GM10847 (cell line): ENCODE results near the gene PLXNA4.

ENCODE experiments used
- POLR2A ChIP-seq: IDR thresholded peaks from 2 replicates; pipeline ENCODE4 v1.6.1; 2011; ENCODE audit not compliant: insufficient read length; ENCODE audit errors: extremely low read depth

Gene PLXNA4

GRCh38 chr7:132124575-132124974, 451.7 kb downstream of the PLXNA4 start:
- TF ChIP-seq POLR2A = no peak

- TF ChIP-seq POLR2A = no peak
Measured at GRCh38 chr7:132123773-132124172, 452.5 kb downstream of the PLXNA4 start.

DNA sequence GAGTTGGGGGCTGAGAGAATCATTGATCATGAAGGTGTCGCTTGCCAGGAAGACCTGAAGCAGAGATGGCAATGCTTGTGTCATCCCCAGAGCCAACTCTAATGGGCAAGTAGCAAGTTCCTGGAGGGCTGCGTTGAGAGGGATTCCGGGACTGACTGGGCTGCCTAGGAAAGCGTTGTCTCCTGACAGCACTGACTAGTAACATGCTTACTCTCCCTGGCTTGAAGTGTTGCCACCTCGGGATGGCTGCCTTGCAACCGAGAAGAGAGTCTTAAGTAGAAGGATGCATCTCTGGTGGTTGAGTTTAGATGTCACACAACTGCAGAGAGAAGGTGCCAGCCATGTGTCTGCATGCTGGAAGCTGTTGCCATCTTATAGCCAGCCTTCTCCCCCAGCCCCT, 453.4 kb downstream of the PLXNA4 start:
- TF ChIP-seq POLR2A = no peak

- TF ChIP-seq POLR2A = no peak
Measured at GRCh38 chr7:132121987-132122386, 454.3 kb downstream of the PLXNA4 start.

- no peak for TF ChIP-seq POLR2A
Measured at GRCh38 chr7:132118641-132119040, 457.6 kb downstream of the PLXNA4 start.

GRCh38 chr7:132117636-132118035, 458.6 kb downstream of the PLXNA4 start:
- no peak for TF ChIP-seq POLR2A

DNA sequence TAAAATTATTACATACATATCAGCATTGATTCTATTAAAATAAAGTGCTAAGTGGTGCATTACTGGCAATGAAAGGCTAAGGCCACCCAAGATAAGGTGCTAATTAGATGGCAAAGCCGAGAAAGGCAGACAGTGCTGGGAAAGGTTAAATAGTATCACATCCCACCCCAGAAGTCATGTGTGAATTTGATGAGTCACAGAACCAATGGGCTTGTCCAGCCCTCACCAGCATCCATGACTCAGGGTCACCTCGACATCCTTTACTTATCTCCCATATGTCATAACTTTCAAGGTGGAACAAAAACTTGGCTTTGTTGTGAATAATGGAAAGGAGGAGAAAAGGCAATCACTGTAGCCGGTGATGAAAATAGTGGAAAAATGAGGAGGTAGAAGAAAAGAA, 459.1 kb downstream of the PLXNA4 start:
- no peak for TF ChIP-seq POLR2A

GRCh38 chr7:132116369-132116768, 459.9 kb downstream of the PLXNA4 start:
- no peak for TF ChIP-seq POLR2A

DNA sequence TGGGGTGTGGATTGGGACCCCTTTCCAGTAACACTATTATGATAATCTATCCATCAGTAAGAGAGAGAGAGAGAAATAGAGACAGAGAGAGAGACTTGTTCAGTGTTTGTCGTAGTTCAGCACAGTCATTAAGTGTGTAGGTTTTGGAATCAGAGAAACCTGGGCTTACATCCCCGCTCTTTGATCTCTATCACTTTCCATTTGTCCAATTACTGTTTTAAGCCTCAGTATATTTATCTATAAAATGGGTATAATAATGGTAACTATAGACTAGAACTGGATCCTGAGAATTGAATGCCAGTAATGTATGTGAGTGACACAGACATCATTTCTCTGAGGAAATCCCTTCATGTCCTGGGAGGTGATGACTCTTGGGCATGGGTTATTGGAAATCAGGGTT, 460.5 kb downstream of the PLXNA4 start:
- no peak for TF ChIP-seq POLR2A

DNA sequence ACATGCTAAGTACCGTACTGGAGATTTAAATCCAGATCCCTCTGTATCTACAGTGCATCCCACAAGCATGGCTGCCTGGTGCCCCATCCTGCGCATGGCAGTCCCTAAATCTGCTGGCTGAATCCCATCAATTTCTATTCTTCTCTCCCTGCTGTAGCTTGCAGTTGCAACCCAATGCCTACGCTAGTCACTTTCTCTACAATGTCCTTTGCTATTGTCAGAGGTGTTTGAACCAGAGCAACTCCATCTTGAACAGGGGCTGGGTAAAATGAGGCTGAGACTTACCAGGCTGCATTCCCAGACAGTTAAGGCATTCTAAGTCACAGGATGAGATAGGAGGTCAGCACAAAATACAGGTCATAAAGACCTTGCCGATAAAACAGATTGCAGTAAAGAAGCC, 461.2 kb downstream of the PLXNA4 start:
- TF ChIP-seq POLR2A = no peak

DNA sequence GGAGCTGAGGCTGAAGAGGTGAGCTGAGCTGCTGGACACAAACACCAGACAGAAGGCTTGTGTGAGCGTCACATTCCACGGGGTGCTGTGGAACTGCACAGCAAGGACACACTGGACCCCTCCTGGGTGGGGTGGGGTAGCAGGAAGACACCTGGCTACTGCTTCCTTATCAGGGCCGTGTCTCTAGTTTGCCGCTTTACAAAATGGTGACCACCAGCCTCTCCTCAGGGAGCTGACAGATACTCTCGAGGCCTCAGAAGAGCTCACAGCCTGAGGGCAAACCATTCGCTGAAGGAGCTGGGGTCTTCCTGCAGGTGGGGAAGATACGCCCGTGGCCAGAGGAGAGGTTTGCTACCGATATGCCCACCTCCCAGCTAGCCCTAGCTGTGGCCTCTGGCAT, 461.9 kb downstream of the PLXNA4 start:
- no peak for TF ChIP-seq POLR2A

- TF ChIP-seq POLR2A = no peak
Measured at GRCh38 chr7:132113536-132114371, 462.5 kb downstream of the PLXNA4 start.

DNA sequence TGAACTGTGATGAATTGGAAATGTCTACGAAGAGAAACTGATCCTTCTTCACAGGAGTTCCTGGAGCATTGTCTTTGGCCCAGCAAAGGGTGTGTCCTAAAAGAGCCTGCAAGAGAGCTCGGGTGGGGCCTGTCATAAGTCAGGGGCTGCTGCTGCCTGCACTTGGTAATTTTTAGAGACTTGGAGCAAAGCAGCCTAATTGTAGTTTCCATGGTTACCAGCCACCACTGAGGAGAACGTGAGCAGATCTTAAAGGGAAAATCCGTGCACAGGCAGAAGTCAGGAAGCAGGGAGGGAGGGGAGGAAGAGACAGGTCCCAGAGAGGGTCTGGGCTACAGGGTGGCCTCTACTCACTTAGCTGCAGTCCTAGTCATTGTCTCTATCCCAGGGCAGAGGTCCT, 463.6 kb downstream of the PLXNA4 start:
- no peak for TF ChIP-seq POLR2A

GRCh38 chr7:132112106-132112505, 464.2 kb downstream of the PLXNA4 start:
- no peak for TF ChIP-seq POLR2A

DNA sequence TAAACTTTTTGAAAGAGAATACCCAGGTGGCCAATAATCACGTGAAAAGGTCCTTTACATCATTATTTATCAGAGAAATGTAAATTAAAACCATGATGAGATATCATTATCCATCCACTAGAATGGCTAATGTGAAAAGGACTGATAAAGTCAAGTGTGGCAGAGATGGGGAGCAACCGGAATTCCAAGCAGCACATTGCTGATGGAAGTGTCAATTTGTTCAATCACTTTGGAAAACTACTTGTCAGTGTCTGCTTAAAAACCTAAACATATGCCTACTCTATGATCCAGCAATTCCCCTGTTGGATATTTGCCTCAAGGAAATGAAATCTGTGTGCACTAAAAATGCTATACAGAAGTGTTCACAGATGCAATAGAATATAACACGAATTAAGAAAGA, 465.6 kb downstream of the PLXNA4 start:
- TF ChIP-seq POLR2A = no peak

DNA sequence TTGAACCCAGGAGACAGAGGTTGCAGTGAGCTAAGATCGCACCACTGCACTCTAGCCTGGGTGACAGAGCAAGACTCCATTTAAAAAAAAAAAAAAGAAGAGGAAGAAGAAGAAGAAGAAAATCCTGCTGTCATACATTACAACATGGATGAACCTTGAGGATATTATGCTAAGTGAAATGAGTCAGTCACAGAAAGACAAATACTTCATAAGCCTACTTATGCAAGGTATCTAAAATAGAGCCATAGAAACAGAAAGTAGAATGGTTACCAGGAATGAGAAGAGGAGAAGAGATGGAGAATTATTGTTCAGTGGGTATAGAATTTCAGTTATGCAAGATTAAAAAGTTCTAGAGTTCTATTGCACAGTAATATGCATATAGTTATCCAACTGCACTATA, 466.5 kb downstream of the PLXNA4 start:
- TF ChIP-seq POLR2A = no peak

- TF ChIP-seq POLR2A = no peak
Measured at GRCh38 chr7:132108563-132108962, 467.7 kb downstream of the PLXNA4 start.
